MM.1S (cell line): ENCODE data around the gene C16orf92.

Experiments used
- CTCF ChIP-seq: fragments of 300-600 bp; sonication (generic); IDR thresholded peaks from 2 replicates; pipeline ENCODE4 v1.5.1; 2016; ENCODE audit warnings: antibody characterized with exemption, low read length, mixed read lengths
- EZH2 ChIP-seq: fragments of 300-600 bp; sonication (generic); optimal IDR thresholded peaks from 2 replicates; pipeline ENCODE3; 2017; ENCODE audit warnings: low read depth, mild to moderate bottlenecking, antibody characterized with exemption, low read length, mixed read lengths
- EZH2phosphoT487 ChIP-seq: fragments of 300-600 bp; sonication (generic); IDR thresholded peaks from 2 replicates; pipeline ENCODE4 v1.6.1; 2018; ENCODE audit warnings: antibody characterized with exemption, low read length

- TF ChIP-seq CTCF (no peak), EZH2 (no peak), EZH2phosphoT487 (no peak)
These were observed 29.8 kb downstream of the C16orf92 start for GRCh38 chr16:30052671-30053372.
